ENCODE results near the gene MKNK1. TPM values are rescaled to one million over a fixed set of nuclear protein-coding genes. Genes with fewer than 3 reads are reported as not detected.

Gene MKNK1
- total RNA-seq, 1 experiment from 2014 or later: 18.6 TPM

DNA sequence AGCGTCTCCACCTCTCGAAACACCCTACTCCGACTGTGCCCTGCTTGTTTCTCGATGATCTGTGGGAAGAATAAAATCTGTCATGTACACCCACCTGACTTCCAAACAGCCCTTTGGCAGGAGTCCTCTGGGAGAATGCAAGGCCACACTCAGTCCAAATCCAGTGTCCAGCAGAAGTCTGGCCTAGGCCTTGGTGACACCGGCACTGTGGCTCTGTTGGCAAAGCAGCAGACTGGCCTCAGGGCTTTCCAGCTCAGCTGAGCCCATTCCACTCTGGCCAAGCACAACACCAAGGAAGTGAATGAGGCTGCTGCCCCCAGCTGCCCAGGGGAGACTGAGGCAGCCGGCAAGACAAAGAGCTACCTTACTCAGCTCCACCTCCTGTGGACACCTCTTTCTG is 27.5 kb downstream of the MKNK1 start (continued):
- TF ChIP-seq, protein P1, sequence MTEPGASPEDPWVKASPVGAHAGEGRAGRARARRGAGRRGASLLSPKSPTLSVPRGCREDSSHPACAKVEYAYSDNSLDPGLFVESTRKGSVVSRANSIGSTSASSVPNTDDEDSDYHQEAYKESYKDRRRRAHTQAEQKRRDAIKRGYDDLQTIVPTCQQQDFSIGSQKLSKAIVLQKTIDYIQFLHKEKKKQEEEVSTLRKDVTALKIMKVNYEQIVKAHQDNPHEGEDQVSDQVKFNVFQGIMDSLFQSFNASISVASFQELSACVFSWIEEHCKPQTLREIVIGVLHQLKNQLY (CRISPR knock-in tag; IDR thresholded peaks at IDR 0.05): no peak

DNA sequence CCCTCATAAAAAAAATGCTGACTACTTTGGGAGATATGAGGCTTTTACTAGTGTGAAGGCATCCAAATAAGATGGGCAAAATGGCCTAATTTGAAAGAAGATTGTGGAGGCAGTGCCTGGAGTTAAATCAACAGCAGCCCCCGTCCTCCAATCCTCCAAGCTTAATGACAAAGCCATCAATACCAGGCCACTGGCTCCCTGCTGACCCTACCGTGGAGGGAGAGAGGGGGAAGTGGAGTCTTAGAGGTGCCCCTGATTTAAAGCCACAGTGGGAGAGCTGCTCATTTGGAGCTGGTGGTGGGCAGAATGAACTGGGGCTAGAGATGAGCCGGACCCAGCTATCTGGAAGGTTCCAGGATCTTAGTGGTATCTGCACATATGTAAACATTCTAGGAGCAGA is 28.3 kb downstream of the MKNK1 start:
- H3K27me3 Mint-ChIP-seq (ENCODE audit: low read depth): no peaks in the 10 kb centered on the region
- CTCF ChIA-PET: interaction anchor here (0.8 to 2.1 kb wide), 6 partner anchors 17 to 133 kb away, joined by 3 to 16 read pairs (median 4); partner anchors contain the start of gene MKNK1
- TF ChIP-seq, protein P2, sequence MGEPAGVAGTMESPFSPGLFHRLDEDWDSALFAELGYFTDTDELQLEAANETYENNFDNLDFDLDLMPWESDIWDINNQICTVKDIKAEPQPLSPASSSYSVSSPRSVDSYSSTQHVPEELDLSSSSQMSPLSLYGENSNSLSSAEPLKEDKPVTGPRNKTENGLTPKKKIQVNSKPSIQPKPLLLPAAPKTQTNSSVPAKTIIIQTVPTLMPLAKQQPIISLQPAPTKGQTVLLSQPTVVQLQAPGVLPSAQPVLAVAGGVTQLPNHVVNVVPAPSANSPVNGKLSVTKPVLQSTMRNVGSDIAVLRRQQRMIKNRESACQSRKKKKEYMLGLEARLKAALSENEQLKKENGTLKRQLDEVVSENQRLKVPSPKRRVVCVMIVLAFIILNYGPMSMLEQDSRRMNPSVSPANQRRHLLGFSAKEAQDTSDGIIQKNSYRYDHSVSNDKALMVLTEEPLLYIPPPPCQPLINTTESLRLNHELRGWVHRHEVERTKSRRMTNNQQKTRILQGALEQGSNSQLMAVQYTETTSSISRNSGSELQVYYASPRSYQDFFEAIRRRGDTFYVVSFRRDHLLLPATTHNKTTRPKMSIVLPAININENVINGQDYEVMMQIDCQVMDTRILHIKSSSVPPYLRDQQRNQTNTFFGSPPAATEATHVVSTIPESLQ (CRISPR knock-in tag; IDR thresholded peaks at IDR 0.05): no peak
- TF ChIP-seq ETV6 (CRISPR knock-in tag; IDR thresholded peaks at IDR 0.05) (no peak), NR1H2 (CRISPR knock-in tag; IDR thresholded peaks at IDR 0.05) (no peak), TCF7 (CRISPR knock-in tag; IDR thresholded peaks at IDR 0.05; ENCODE audit: low read depth) (no peak), ZNF416 (CRISPR knock-in tag; IDR thresholded peaks at IDR 0.05) (no peak), MXD4 (CRISPR knock-in tag; IDR thresholded peaks at IDR 0.05; ENCODE audit: borderline replicate concordance) (no peak), ZNF423 (CRISPR knock-in tag; IDR thresholded peaks at IDR 0.05) (no peak), TP53 (CRISPR knock-in tag; IDR thresholded peaks at IDR 0.05) (no peak), NFE2L1 (CRISPR knock-in tag; IDR thresholded peaks at IDR 0.05) (no peak)
- TF ChIP-seq, protein P3, sequence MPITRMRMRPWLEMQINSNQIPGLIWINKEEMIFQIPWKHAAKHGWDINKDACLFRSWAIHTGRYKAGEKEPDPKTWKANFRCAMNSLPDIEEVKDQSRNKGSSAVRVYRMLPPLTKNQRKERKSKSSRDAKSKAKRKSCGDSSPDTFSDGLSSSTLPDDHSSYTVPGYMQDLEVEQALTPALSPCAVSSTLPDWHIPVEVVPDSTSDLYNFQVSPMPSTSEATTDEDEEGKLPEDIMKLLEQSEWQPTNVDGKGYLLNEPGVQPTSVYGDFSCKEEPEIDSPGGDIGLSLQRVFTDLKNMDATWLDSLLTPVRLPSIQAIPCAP (CRISPR knock-in tag; IDR thresholded peaks at IDR 0.05): no peak
- TF ChIP-seq, protein P1 (CRISPR knock-in tag; IDR thresholded peaks at IDR 0.05): no peak
- TF ChIP-seq, protein P4, sequence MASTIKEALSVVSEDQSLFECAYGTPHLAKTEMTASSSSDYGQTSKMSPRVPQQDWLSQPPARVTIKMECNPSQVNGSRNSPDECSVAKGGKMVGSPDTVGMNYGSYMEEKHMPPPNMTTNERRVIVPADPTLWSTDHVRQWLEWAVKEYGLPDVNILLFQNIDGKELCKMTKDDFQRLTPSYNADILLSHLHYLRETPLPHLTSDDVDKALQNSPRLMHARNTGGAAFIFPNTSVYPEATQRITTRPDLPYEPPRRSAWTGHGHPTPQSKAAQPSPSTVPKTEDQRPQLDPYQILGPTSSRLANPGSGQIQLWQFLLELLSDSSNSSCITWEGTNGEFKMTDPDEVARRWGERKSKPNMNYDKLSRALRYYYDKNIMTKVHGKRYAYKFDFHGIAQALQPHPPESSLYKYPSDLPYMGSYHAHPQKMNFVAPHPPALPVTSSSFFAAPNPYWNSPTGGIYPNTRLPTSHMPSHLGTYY (CRISPR knock-in tag; IDR thresholded peaks at IDR 0.05): no peak
- TF ChIP-seq, protein P5, sequence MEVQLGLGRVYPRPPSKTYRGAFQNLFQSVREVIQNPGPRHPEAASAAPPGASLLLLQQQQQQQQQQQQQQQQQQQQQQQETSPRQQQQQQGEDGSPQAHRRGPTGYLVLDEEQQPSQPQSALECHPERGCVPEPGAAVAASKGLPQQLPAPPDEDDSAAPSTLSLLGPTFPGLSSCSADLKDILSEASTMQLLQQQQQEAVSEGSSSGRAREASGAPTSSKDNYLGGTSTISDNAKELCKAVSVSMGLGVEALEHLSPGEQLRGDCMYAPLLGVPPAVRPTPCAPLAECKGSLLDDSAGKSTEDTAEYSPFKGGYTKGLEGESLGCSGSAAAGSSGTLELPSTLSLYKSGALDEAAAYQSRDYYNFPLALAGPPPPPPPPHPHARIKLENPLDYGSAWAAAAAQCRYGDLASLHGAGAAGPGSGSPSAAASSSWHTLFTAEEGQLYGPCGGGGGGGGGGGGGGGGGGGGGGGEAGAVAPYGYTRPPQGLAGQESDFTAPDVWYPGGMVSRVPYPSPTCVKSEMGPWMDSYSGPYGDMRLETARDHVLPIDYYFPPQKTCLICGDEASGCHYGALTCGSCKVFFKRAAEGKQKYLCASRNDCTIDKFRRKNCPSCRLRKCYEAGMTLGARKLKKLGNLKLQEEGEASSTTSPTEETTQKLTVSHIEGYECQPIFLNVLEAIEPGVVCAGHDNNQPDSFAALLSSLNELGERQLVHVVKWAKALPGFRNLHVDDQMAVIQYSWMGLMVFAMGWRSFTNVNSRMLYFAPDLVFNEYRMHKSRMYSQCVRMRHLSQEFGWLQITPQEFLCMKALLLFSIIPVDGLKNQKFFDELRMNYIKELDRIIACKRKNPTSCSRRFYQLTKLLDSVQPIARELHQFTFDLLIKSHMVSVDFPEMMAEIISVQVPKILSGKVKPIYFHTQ (CRISPR knock-in tag; IDR thresholded peaks at IDR 0.05): no peak
- TF ChIP-seq, protein P6, sequence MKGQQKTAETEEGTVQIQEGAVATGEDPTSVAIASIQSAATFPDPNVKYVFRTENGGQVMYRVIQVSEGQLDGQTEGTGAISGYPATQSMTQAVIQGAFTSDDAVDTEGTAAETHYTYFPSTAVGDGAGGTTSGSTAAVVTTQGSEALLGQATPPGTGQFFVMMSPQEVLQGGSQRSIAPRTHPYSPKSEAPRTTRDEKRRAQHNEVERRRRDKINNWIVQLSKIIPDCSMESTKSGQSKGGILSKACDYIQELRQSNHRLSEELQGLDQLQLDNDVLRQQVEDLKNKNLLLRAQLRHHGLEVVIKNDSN (CRISPR knock-in tag; IDR thresholded peaks at IDR 0.05): no peak
- TF ChIP-seq, protein P7, sequence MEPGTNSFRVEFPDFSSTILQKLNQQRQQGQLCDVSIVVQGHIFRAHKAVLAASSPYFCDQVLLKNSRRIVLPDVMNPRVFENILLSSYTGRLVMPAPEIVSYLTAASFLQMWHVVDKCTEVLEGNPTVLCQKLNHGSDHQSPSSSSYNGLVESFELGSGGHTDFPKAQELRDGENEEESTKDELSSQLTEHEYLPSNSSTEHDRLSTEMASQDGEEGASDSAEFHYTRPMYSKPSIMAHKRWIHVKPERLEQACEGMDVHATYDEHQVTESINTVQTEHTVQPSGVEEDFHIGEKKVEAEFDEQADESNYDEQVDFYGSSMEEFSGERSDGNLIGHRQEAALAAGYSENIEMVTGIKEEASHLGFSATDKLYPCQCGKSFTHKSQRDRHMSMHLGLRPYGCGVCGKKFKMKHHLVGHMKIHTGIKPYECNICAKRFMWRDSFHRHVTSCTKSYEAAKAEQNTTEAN (CRISPR knock-in tag; IDR thresholded peaks at IDR 0.05): no peak
- TF ChIP-seq, protein P8, sequence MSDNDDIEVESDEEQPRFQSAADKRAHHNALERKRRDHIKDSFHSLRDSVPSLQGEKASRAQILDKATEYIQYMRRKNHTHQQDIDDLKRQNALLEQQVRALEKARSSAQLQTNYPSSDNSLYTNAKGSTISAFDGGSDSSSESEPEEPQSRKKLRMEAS (CRISPR knock-in tag; IDR thresholded peaks at IDR 0.05): no peak
- TF ChIP-seq, protein P9, sequence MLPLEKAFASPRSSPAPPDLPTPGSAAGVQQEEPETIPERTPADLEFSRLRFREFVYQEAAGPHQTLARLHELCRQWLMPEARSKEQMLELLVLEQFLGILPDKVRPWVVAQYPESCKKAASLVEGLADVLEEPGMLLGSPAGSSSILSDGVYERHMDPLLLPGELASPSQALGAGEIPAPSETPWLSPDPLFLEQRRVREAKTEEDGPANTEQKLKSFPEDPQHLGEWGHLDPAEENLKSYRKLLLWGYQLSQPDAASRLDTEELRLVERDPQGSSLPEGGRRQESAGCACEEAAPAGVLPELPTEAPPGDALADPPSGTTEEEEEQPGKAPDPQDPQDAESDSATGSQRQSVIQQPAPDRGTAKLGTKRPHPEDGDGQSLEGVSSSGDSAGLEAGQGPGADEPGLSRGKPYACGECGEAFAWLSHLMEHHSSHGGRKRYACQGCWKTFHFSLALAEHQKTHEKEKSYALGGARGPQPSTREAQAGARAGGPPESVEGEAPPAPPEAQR (CRISPR knock-in tag; IDR thresholded peaks at IDR 0.05): no peak
- TF ChIP-seq, protein P10, sequence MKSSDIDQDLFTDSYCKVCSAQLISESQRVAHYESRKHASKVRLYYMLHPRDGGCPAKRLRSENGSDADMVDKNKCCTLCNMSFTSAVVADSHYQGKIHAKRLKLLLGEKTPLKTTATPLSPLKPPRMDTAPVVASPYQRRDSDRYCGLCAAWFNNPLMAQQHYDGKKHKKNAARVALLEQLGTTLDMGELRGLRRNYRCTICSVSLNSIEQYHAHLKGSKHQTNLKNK (CRISPR knock-in tag; IDR thresholded peaks at IDR 0.05): no peak
- TF ChIP-seq, protein P11, sequence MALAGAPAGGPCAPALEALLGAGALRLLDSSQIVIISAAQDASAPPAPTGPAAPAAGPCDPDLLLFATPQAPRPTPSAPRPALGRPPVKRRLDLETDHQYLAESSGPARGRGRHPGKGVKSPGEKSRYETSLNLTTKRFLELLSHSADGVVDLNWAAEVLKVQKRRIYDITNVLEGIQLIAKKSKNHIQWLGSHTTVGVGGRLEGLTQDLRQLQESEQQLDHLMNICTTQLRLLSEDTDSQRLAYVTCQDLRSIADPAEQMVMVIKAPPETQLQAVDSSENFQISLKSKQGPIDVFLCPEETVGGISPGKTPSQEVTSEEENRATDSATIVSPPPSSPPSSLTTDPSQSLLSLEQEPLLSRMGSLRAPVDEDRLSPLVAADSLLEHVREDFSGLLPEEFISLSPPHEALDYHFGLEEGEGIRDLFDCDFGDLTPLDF (CRISPR knock-in tag; IDR thresholded peaks at IDR 0.05): no peak
- TF ChIP-seq, protein P12, sequence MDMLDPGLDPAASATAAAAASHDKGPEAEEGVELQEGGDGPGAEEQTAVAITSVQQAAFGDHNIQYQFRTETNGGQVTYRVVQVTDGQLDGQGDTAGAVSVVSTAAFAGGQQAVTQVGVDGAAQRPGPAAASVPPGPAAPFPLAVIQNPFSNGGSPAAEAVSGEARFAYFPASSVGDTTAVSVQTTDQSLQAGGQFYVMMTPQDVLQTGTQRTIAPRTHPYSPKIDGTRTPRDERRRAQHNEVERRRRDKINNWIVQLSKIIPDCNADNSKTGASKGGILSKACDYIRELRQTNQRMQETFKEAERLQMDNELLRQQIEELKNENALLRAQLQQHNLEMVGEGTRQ (CRISPR knock-in tag; IDR thresholded peaks at IDR 0.05): no peak
- POLR2A ChIA-PET: no interaction called here
- H3K27ac Mint-ChIP-seq: peak overlapping the region; percentile 61
- no peak overlapping the region for H3K4me3 Mint-ChIP-seq
- ATAC-seq: peak; percentile 66
- peaks cover 17% of the 10 kb centered on the region for H3K4me1 Mint-ChIP-seq
- H3K9me3 Mint-ChIP-seq: no peaks in the 10 kb centered on the region
- no peak for DNase-seq (ENCODE audit: low spot score)
- peaks cover 3% of the 10 kb centered on the region; the same call in 1 of the 2 replicates for H3K36me3 Mint-ChIP-seq
